Measurements from ENCODE around the gene USP3.

DNA sequence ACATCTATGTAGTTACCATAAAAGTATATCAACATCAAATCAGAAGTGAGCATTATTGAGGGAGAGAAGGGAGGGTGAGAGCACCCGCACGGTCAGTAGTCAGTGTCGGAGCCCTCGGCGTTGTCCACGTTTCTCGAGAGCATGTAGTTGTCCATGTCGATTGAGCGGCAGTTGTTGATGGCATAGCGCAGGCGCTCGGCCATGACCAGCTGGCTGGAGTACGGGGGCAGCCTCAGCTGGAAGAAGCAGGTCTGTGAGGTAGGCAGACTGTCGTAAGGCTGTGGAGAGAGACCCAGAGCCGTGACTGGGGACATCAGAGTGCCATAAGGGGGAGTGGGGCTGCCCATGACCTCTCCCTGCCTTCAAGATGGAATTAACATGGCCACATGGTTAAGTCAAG lies 104.6 kb downstream of the USP3 start:
- TF ChIP-seq, protein P1, sequence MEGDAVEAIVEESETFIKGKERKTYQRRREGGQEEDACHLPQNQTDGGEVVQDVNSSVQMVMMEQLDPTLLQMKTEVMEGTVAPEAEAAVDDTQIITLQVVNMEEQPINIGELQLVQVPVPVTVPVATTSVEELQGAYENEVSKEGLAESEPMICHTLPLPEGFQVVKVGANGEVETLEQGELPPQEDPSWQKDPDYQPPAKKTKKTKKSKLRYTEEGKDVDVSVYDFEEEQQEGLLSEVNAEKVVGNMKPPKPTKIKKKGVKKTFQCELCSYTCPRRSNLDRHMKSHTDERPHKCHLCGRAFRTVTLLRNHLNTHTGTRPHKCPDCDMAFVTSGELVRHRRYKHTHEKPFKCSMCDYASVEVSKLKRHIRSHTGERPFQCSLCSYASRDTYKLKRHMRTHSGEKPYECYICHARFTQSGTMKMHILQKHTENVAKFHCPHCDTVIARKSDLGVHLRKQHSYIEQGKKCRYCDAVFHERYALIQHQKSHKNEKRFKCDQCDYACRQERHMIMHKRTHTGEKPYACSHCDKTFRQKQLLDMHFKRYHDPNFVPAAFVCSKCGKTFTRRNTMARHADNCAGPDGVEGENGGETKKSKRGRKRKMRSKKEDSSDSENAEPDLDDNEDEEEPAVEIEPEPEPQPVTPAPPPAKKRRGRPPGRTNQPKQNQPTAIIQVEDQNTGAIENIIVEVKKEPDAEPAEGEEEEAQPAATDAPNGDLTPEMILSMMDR (IDR thresholded peaks at IDR 0.05): no peak
- no peak for TF ChIP-seq POLR2A (IDR thresholded peaks at IDR 0.05)
